Activated T-helper 2 cell treated with anti-CD3 and anti-CD28 coated beads, Interferon-gamma antibody, Interleukin-2, Interleukin-4, amounts not matched to agents 10 μg/mL and 5 μg/mL and 100 μg/mL, durations not matched to agents 14 hours and 24 hours and 36 hours (primary cell): ENCODE results near the gene KAT2A. TPM values are rescaled to one million over a fixed set of nuclear protein-coding genes. Genes with fewer than 3 reads are reported as not detected.

Experiments used
- DNase-seq: peaks from one replicate; pipeline ENCODE4 v3.0.0; 2021; ENCODE audit warnings: low spot score
- H3K27ac Mint-ChIP-seq: one replicate; pipeline ENCODE4 v1.8.0; 2021; ENCODE audit warnings: mixed read lengths
- H3K27me3 Mint-ChIP-seq: one replicate; pipeline ENCODE4 v1.8.0; 2021; ENCODE audit warnings: low read depth, mixed read lengths
- H3K36me3 Mint-ChIP-seq: one replicate; pipeline ENCODE4 v1.8.0; 2021; ENCODE audit warnings: low read depth, mixed read lengths
- H3K4me1 Mint-ChIP-seq: one replicate; pipeline ENCODE4 v1.8.0; 2021; ENCODE audit warnings: low read depth, mixed read lengths
- H3K4me3 Mint-ChIP-seq: one replicate; pipeline ENCODE4 v1.8.0; 2021; ENCODE audit warnings: low read depth, mild to moderate bottlenecking, moderate library complexity, mixed read lengths
- H3K9me3 Mint-ChIP-seq: one replicate; pipeline ENCODE4 v1.8.0; 2021; ENCODE audit warnings: mixed read lengths
- intact Hi-C: fragments of 100-400 bp; cut with micrococcal nuclease; formaldehyde crosslinking; loops from one replicate; pipeline ENCODE4 v1.15.1; 2023
- total RNA-seq: library from RNA; stranded (reverse); gene quantifications from 2 replicates; pipeline ENCODE4 v1.2.3, GENCODE V29; 2022

KAT2A gene
- total RNA-seq, 1 donor from 2014 or later, result 59.6 TPM

DNA sequence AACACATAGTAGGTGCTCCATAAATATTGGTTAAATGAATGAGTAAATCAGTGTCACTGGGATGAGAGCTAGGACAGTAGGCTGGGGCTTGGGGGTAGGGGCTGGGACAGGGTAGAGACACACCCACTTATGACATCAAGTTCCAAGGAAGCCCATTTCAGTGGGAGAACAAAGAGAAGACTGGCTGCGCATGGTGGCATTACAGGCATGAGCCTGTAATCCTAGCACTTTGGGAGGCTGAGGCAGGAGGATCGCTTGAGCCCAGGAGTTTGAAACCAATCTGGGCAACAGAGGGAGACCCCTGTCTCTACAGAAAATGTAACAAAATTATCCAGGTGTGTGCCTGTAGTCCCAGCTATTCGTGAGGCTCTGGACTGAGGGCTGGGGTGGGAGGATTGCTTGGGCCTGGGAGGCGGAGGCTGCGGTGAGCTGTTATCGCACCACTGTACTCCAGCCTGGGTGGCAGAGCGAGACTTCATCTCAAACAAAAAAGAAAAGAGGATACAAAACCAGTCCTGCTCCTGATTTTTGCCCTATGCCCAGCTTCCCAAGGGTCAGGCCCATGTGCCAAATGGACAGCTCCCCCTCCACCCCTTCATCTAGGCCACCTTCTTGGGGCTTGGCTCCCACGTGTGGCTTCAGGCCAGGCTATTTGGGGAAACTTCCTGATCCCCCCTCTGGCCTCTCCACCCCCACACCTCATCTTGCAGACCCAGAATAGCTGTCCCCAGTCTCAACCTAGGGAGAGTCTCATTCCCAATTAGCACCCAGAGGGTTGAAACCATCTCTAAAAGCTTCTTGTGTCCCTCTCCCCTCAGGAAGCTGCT lies 30.0 kb downstream of the KAT2A start:
- intact Hi-C loops, result no loop called here
- Mint-ChIP-seq H3K4me3 (no peak overlapping the region), H3K36me3 (no peaks in the 10 kb centered on the region), H3K27me3 (peaks cover 18% of the 10 kb centered on the region), H3K27ac (no peak overlapping the region), H3K4me1 (no peaks in the 10 kb centered on the region), H3K9me3 (no peaks in the 10 kb centered on the region)
- DNase-seq, result no peak

DNA sequence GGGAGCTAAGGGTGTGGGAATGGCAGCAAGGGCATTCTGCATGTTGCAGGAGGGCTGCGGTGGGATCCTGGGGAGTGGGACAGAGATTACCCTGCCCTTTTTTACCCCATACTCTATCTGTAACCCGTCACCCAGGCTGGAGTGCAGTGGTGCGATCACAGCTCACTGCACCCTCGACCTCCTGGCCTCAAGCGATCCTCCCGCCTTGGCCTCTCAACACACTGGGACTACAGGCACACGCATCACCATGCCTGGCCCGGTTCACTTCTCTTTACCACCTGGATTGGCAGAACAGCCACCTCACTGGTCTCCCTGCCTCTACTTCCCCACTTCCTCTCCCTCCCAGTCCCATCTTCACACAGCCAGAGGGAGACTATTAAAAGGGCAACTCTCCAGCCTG lies 32.4 kb downstream of the KAT2A start:
- no peak for DNase-seq
- Mint-ChIP-seq H3K4me1 (no peaks in the 10 kb centered on the region), H3K36me3 (no peaks in the 10 kb centered on the region), H3K27ac (no peak overlapping the region), H3K27me3 (peaks cover 16% of the 10 kb centered on the region), H3K4me3 (no peak overlapping the region), H3K9me3 (no peaks in the 10 kb centered on the region)
- intact Hi-C loops, result no loop called here

DNA sequence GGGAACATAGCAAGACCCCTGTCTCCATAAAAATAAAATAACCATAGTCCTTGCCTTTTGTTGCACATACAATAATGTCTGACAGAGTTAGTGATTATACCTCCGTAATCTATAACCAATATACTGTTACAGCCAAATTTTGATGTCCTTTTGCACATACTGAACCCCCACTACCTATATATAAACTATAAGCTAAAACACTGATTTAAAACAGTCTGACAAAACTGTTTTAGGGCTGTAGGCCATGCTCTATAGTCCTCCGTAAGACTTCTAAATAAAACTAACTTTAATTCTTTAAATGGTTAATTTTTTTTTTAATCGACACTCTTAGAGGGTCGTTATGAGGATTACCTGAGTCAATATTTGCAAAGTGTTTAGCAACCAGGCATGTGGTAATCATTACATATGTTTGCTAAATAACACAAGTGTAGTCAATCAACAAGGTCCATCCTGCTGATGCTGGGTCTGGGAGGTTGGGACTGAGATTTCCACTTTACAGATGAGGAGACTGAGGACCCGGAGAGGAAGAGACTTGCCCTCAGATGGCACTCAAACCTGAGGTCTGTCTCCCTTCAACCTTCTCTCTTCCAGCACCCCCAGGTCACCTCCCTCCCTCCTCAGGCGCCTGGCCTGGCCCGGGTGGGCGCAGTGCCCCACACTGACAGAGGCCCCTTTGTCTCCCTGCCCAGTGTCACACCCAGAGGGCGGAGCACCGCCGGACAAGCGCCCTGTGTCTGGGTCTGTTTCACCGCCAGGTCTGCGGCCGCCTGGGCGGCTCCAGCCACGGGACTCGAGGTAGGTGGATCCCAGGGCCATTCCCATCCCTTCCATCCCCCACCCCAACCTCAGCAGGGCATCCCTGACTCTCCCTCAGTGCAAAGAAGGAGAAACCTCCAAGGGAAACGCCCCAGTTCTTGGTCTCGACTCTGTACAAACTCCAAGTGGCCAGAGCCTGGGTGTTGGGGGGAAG lies 33.1 kb downstream of the KAT2A start:
- DNase-seq, result no peak
- intact Hi-C loops, result no loop called here
- no peaks in the 10 kb centered on the region for H3K4me1 Mint-ChIP-seq
- no peak overlapping the region for H3K4me3 Mint-ChIP-seq
- no peaks in the 10 kb centered on the region for H3K9me3 Mint-ChIP-seq
- H3K27me3 Mint-ChIP-seq, result peaks cover 16% of the 10 kb centered on the region
- no peak overlapping the region for H3K27ac Mint-ChIP-seq
- no peaks in the 10 kb centered on the region for H3K36me3 Mint-ChIP-seq

DNA sequence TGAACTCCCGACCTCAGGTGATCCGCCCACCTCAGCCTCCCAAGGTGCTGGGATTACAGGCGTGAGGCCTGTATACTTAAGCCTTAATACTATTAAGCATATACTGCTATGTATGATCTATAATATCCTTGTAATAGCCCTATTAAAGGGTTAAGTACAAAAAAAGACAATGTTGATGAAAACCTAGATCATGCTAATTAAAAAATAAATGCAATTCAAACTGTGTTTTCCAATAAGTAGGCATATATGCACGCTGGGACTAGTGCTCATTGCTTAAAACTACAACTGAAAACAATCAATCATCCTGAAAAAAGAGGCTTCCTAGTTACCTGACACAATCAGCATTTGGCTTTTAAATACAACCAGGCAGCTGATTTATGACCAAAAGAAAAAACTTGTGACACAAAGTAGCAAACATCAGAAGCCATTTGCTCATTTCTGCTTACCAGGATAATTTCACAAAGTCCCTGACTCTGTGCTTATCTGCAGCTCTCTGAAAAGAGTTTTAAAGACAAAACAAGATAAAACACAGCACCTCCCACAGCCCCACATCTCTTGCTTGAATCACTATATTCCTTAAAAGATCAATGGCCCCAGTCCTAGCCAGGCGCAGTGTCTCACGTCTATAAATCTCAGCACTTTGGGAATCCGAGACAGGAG lies 34.0 kb downstream of the KAT2A start:
- H3K9me3 Mint-ChIP-seq, result no peaks in the 10 kb centered on the region
- no peak for DNase-seq
- no peaks in the 10 kb centered on the region for H3K4me1 Mint-ChIP-seq
- H3K27ac Mint-ChIP-seq, result no peak overlapping the region
- no peak overlapping the region for H3K4me3 Mint-ChIP-seq
- intact Hi-C loops, result no loop called here
- H3K27me3 Mint-ChIP-seq, result peaks cover 16% of the 10 kb centered on the region
- no peaks in the 10 kb centered on the region for H3K36me3 Mint-ChIP-seq

DNA sequence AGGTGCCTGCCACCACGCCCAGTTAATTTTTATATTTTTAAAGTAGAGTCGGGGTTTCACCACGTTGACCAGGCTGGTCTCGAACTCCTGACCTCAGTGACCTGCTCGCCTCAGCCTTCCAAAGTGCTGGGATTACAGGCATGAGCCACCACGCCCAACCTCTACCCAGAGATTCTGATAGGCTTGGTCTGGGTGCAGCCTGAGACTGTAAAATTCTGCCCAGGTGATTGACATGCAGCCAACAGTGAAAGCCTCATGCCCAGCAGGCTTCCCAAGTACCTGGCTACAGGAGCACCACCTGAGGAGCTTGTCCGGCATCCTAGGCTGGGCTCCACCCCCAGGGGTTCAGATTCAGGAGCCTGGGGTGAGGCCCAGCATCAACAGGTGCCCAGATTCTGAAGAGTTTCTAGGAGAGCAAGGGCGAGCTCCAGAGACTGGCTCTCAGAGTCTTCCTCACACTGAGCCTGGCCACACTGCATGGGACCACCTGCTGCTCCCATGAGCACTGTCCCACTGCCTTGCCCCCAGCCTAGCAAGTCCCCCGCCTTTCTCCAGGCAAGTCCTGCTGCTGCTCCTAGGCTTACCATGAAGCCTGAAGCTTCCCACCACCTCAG lies 39.5 kb downstream of the KAT2A start:
- H3K9me3 Mint-ChIP-seq, result no peaks in the 10 kb centered on the region
- intact Hi-C loops, result no loop called here
- no peaks in the 10 kb centered on the region for H3K36me3 Mint-ChIP-seq
- H3K27ac Mint-ChIP-seq, result no peak overlapping the region
- no peak overlapping the region for H3K4me3 Mint-ChIP-seq
- H3K4me1 Mint-ChIP-seq, result no peaks in the 10 kb centered on the region
- DNase-seq, result no peak
- peaks cover 2% of the 10 kb centered on the region for H3K27me3 Mint-ChIP-seq

DNA sequence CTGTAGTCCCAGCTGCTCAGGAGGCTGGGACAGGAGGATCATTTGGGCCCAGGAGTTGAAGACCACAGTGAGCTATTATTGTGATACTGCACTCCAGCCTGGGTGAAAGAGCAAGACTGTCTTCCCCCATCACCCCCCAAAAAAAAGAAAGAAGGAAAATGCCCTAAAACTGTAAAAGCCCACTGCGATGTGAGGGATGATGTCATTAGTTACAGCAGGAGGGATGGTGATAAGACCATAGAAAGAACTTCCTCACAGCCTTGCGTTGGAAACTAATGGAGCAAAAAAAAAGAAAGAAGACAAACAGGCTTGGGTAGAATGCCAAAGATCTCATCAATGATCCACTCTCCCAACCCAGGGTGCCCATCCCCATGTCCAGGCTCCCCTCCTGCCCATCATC lies 41.6 kb downstream of the KAT2A start:
- DNase-seq, result no peak
- no peak overlapping the region for H3K4me3 Mint-ChIP-seq
- H3K27ac Mint-ChIP-seq, result no peak overlapping the region
- H3K36me3 Mint-ChIP-seq, result no peaks in the 10 kb centered on the region
- no peaks in the 10 kb centered on the region for H3K4me1 Mint-ChIP-seq
- H3K9me3 Mint-ChIP-seq, result no peaks in the 10 kb centered on the region
- H3K27me3 Mint-ChIP-seq, result peaks cover 10% of the 10 kb centered on the region
- intact Hi-C loops, result no loop called here

DNA sequence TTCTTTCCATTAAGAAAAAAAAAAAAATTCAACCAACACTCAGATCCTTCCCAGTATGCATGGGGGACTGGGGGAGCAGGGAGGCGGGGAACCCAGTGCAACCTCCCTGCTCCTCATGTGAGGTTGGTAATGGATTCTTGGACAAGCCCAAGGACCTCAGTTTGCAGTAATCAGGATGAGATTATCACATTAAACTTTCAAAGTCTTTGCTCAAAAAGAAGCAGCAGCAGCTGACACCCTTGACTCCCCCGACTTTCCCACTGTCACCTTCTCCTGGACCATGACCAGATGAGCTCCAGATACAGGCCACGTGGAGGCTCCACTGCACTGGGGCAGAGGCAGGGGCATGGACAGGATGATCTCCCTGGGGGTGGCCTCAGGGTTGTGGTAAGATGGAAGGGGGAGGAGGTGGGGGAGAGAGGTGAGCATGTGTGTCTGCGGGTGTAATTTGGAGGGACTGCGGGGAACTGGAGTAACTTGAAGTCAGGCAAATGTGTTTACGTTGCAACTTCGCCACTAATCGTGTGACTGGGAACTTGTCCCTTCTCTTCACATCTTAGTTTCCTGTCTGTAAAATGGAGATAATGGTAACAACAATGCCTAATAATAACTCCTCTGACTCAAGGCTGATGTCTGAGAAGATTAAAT lies 42.6 kb downstream of the KAT2A start:
- no peak overlapping the region for H3K4me3 Mint-ChIP-seq
- H3K4me1 Mint-ChIP-seq, result no peaks in the 10 kb centered on the region
- H3K27ac Mint-ChIP-seq, result no peak overlapping the region
- H3K36me3 Mint-ChIP-seq, result no peaks in the 10 kb centered on the region
- no peaks in the 10 kb centered on the region for H3K9me3 Mint-ChIP-seq
- intact Hi-C loops, result no loop called here
- peaks cover 15% of the 10 kb centered on the region for H3K27me3 Mint-ChIP-seq
- DNase-seq, result no peak

DNA sequence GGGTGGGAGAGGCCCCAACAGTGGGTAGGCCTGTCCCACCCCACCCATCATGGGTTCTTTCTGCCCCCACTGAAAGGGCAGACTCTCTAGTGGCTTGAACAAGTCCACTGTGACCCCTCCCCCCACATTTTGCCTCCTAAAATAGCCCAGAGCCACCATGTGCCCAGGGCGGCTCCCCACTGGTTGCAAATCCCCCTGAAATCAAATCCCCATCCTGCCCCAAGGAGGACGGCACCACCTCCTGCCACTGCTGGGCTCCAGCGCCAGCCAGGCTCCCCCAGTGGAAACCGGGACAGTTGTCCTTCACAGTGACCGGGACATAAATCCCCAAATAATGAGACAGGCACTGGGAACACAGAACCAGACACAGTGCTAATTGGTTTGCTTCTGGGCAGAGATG lies 43.4 kb downstream of the KAT2A start:
- intact Hi-C loops, result no loop called here
- H3K27me3 Mint-ChIP-seq, result peaks cover 21% of the 10 kb centered on the region

DNA sequence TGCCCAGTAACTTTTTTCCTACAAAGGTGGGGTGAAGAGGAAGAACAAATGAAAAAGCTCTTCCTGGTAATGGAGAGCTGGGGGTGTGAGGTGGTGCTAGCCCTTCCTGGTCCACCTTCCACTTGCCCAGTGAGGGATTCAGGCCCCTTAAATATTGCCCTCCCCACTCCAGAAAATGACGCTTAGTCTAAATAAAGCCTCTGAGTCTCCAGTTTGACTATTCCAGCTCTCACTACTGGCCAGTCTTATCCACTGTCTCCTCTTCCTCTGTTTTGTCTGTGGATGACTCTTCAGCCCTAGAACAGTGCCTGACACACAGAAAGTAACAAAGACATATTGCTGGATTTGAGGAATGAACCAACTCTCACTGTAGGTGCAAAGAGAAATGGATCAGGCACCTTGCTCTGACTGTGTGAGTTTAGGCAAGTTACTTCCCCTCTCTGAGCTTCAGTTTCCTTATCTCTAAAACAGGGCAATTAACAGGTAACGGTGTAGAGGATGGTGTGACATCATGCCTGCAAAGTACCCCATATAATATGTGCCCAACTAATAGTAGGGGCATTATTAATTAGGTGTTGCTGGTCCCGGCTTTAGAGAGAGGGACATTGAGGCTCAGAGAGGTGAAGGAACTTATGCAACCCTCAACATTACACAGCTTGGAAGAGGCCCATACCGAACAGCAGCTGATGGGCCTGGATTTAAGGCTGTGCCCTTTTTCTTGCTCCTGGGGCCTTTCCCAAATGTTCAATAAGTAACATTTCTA lies 44.2 kb downstream of the KAT2A start:
- no peak overlapping the region for H3K4me3 Mint-ChIP-seq
- no peak overlapping the region for H3K27ac Mint-ChIP-seq
- intact Hi-C loops, result no loop called here
- H3K27me3 Mint-ChIP-seq, result peaks cover 24% of the 10 kb centered on the region
- H3K36me3 Mint-ChIP-seq, result no peaks in the 10 kb centered on the region
- peaks cover under 1% of the 10 kb centered on the region for H3K4me1 Mint-ChIP-seq
- no peak for DNase-seq
- H3K9me3 Mint-ChIP-seq, result no peaks in the 10 kb centered on the region

More for the DNA sequence above, 43.4 kb downstream of the KAT2A start:
- H3K9me3 Mint-ChIP-seq, result no peaks in the 10 kb centered on the region
- H3K36me3 Mint-ChIP-seq, result no peaks in the 10 kb centered on the region
- no peak overlapping the region for H3K27ac Mint-ChIP-seq
- H3K4me3 Mint-ChIP-seq, result no peak overlapping the region
- no peak for DNase-seq
- H3K4me1 Mint-ChIP-seq, result no peaks in the 10 kb centered on the region

DNA sequence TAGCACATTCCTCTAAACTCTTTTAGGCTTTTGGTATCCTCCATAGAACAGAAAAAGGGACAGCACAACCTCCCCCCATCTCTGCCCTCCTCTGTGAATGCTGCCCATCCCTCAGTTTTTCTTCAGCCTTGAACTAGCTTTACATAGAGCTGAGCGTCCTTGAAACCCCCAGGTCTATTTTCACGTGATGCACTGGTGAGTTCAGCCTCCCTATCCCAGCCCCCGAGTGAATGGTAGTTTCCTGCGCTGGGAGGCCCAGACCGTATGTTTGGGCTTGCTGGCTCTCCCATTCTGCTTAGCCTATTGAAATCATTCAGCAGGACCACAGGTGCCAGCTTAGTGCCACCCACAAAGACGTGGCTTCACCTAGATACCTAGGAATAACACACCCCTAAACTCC lies 45.4 kb downstream of the KAT2A start:
- H3K36me3 Mint-ChIP-seq, result no peaks in the 10 kb centered on the region
- H3K27me3 Mint-ChIP-seq, result peaks cover 30% of the 10 kb centered on the region
- DNase-seq, result no peak
- intact Hi-C loops, result no loop called here
- no peak overlapping the region for H3K4me3 Mint-ChIP-seq
- no peaks in the 10 kb centered on the region for H3K9me3 Mint-ChIP-seq
- H3K4me1 Mint-ChIP-seq, result peaks cover 2% of the 10 kb centered on the region
- H3K27ac Mint-ChIP-seq, result no peak overlapping the region

DNA sequence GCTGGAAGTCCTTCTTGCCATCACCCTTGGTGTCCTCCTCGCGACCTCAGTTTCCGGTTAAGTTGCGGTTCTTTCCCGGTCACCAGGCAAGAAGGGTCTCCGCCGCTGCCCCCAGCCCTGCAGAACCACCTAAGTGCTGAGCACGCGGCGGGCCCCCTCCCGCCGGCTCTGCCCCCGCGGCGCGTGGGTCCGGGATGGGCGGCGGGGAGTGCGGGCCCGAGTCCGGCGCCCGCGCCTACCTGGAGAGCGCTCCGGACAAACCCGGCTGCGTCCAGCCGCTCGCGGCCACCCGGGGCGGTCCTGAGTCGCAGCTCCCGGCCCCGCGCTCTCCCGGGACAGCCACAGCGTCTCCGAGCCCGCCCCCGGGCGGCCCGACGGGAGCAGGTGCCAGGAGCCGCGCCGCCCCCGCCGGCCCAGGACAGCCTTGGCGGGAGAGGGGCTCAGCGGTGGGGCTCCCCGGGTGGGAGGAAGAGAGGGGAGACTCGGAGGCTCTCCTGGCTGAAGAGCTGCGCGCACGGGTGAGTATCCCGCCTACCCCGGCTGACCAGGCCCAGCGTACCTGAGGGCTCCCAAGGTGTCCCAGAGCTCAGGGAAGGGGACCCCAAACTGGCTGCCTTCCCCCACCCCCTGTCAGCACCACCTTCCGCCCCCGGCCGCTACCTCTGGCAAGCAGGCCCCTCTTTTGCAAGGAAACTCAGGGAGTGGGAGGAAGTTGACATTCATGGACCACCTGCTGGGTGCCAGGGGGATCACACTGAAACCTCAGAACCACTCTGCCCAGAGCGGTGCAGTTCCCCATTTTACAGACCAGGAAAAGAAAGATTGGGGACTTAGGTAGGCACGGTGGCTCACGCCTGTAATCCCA lies 48.6 kb downstream of the KAT2A start:
- Mint-ChIP-seq H3K27ac (no peak overlapping the region), H3K36me3 (no peaks in the 10 kb centered on the region), H3K9me3 (no peaks in the 10 kb centered on the region), H3K4me1 (peaks cover 2% of the 10 kb centered on the region), H3K27me3 (peaks cover 30% of the 10 kb centered on the region), H3K4me3 (peak overlapping the region; percentile 54)
- intact Hi-C loops, result no loop called here
- DNase-seq, result no peak
